COLO668 (cell line): ENCODE data around the gene CENPO.

Experiments used
- DNase-seq: peaks from one replicate; lab custom pipeline; 2025; ENCODE audit not compliant: unreplicated experiment; lab: John Stamatoyannopoulos, UW

Gene CENPO

GRCh38 chr2:24836206-24836605 is 43.0 kb downstream of the CENPO start:
- DNase-seq: no peak

- no peak for DNase-seq
Measured at GRCh38 chr2:24836706-24837105, 43.5 kb downstream of the CENPO start.

- DNase-seq: no peak
Measured at GRCh38 chr2:24837996-24838513, 44.8 kb downstream of the CENPO start.

- no peak for DNase-seq
Measured at GRCh38 chr2:24838541-24838940, 45.3 kb downstream of the CENPO start.

- no peak for DNase-seq
Measured at GRCh38 chr2:24839729-24840128, 46.5 kb downstream of the CENPO start.

GRCh38 chr2:24840164-24840869 is 47.1 kb downstream of the CENPO start:
- DNase-seq: no peak

- no peak for DNase-seq
Measured at GRCh38 chr2:24840962-24841945, 48.0 kb downstream of the CENPO start.

- no peak for DNase-seq
Measured at GRCh38 chr2:24842081-24843050, 49.1 kb downstream of the CENPO start.

GRCh38 chr2:24843330-24843860 is 50.2 kb downstream of the CENPO start:
- DNase-seq: no peak

- no peak for DNase-seq
Measured at GRCh38 chr2:24844023-24844685, 50.9 kb downstream of the CENPO start.

- DNase-seq: no peak
Measured at GRCh38 chr2:24845691-24846090, 52.5 kb downstream of the CENPO start.

- no peak for DNase-seq
Measured at GRCh38 chr2:24850944-24851343, 57.7 kb downstream of the CENPO start.

- no peak for DNase-seq
Measured at GRCh38 chr2:24852026-24852425, 58.8 kb downstream of the CENPO start.

- no peak for DNase-seq
Measured at GRCh38 chr2:24852431-24853020, 59.3 kb downstream of the CENPO start.

GRCh38 chr2:24853046-24853445 is 59.8 kb downstream of the CENPO start:
- DNase-seq: no peak

- DNase-seq: no peak
Measured at GRCh38 chr2:24853996-24854395, 60.8 kb downstream of the CENPO start.

- no peak for DNase-seq
Measured at GRCh38 chr2:24855022-24855622, 61.9 kb downstream of the CENPO start.

- DNase-seq: no peak
Measured at GRCh38 chr2:24855726-24856125, 62.5 kb downstream of the CENPO start.

GRCh38 chr2:24856791-24857211 is 63.6 kb downstream of the CENPO start:
- no peak for DNase-seq
